ENCODE measurements around the gene PRSS50.

DNA sequence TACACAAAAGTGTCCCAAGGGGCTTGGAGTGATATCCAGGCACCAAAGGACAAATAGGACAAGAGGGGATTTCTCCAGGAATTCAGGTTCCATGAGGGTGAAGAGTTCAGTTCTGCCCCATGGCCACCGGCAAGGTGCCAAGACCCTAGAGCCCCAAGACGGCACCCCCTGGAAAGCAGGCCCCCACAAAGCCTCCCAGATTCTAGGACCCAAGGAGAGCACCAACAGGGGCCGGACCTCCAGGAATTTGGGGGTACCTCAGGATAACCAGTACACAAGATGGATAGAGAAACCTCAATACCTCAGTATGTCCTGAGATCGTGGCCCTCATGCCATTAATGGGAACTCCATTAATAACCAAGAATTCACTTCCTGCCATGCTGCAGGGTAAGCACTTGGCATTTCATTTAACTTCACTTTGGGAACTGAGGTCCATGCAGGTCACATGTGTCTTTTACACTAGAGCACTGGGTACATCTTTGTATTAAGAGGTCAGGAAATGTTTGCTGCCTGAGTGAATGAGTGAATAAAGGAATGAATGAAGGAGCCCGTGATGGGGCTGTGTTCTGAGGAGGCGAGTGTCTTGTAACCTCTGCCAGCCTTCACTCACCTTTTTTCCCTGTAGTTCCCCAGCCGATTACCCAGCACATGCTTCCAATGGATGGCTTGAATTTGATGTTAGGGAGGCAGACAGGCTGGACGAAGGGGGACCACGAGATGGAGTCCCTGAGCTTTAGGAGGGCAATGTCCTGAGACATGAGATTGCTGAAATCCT is 15.5 kb upstream of the PRSS50 start:
- TF ChIP-seq, protein P1, sequence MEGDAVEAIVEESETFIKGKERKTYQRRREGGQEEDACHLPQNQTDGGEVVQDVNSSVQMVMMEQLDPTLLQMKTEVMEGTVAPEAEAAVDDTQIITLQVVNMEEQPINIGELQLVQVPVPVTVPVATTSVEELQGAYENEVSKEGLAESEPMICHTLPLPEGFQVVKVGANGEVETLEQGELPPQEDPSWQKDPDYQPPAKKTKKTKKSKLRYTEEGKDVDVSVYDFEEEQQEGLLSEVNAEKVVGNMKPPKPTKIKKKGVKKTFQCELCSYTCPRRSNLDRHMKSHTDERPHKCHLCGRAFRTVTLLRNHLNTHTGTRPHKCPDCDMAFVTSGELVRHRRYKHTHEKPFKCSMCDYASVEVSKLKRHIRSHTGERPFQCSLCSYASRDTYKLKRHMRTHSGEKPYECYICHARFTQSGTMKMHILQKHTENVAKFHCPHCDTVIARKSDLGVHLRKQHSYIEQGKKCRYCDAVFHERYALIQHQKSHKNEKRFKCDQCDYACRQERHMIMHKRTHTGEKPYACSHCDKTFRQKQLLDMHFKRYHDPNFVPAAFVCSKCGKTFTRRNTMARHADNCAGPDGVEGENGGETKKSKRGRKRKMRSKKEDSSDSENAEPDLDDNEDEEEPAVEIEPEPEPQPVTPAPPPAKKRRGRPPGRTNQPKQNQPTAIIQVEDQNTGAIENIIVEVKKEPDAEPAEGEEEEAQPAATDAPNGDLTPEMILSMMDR (conservative IDR thresholded peaks at IDR 0.05; ENCODE audit: low read depth, low read length), result no peak
- no peak for TF ChIP-seq EZH2 (IDR thresholded peaks at IDR 0.05; ENCODE audit: borderline replicate concordance, low read depth, low read length, poor library complexity, severe bottlenecking)
